ENCODE data around the gene OSBPL2. TPM values are rescaled to one million over a fixed set of nuclear protein-coding genes. Genes with fewer than 3 reads are reported as not detected.

Gene OSBPL2
- total RNA-seq, 4 donors from 2014 or later, result 36.6 to 57.3 (median 46.7) TPM

DNA sequence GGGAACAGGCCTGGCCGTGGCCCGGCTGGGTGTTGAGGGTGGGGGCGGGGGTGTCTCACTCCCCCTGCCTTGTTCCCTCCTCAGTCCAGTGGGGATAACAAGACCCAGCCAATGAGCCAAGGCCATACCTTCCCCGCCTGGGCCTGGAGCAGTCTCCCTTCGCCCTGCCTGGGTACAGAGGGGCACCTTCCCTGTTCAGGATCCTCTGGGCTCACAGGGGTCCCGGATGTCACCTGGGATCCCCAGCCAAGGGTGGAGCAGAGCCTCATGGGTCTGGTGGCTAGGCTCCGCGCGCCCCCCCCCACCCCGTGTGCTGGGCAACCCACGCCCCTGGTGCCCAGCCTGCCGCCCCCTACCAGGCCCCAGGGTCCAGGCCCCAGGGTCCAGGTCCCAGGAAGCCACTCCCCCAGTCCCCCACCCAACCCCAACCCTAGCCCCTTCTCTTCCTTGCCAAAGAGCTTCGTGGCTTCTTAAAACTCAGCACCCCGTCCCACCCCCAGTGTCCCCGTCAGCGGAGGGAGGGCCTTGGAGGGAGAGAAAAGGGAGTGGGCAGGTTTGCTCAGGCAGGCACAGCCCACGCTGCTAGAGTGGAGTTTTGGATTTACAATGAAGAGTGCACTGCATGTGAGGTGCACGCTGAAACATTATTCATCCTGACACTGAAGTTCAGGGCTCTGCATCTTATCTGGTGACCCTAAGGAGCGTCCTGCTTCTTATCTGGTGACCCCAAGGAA lies 30.1 kb upstream of the OSBPL2 start:
- WGBS, 2 donors (ENCODE audit: low coverage in 1 of 2), result 57% methylated on average over 4 of the region's 19 CpGs; no CpG with 5 or more reads in 1 of the 2 donors
- peaks cover 44% of the 10 kb centered on the region for H3K27me3 ChIP-seq
- H3K9me3 ChIP-seq, result no peaks in the 10 kb centered on the region
- H3K4me1 ChIP-seq, result no peaks in the 10 kb centered on the region
- no peak for TF ChIP-seq EP300 (IDR thresholded peaks at IDR 0.05)
- no peak for TF ChIP-seq POLR2A (IDR thresholded peaks at IDR 0.05)
- TF ChIP-seq POLR2AphosphoS5 (IDR thresholded peaks at IDR 0.05), result no peak
- TF ChIP-seq, protein P1, sequence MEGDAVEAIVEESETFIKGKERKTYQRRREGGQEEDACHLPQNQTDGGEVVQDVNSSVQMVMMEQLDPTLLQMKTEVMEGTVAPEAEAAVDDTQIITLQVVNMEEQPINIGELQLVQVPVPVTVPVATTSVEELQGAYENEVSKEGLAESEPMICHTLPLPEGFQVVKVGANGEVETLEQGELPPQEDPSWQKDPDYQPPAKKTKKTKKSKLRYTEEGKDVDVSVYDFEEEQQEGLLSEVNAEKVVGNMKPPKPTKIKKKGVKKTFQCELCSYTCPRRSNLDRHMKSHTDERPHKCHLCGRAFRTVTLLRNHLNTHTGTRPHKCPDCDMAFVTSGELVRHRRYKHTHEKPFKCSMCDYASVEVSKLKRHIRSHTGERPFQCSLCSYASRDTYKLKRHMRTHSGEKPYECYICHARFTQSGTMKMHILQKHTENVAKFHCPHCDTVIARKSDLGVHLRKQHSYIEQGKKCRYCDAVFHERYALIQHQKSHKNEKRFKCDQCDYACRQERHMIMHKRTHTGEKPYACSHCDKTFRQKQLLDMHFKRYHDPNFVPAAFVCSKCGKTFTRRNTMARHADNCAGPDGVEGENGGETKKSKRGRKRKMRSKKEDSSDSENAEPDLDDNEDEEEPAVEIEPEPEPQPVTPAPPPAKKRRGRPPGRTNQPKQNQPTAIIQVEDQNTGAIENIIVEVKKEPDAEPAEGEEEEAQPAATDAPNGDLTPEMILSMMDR (IDR thresholded peaks at IDR 0.05), result no peak
- H3K27ac ChIP-seq, result no peak overlapping the region
- peaks cover 0 to 9% of the 10 kb centered on the region in 2 donors for H3K36me3 ChIP-seq
- no peak overlapping the region for H3K4me3 ChIP-seq
- no peak for ATAC-seq

GRCh38 chr20:62208795-62209755 lies 29.2 kb upstream of the OSBPL2 start:
- Histone ChIP-seq H3K9me3 (no peaks in the 10 kb centered on the region), H3K4me3 (no peak overlapping the region), H3K4me1 (no peaks in the 10 kb centered on the region), H3K27me3 (peaks cover 49% of the 10 kb centered on the region), H3K36me3 (peaks cover 0 to under 1% of the 10 kb centered on the region in 2 donors), H3K27ac (no peak overlapping the region)
- TF ChIP-seq, protein P1 (IDR thresholded peaks at IDR 0.05), result no peak
- TF ChIP-seq POLR2A (IDR thresholded peaks at IDR 0.05) (no peak), POLR2AphosphoS5 (IDR thresholded peaks at IDR 0.05) (no peak), EP300 (IDR thresholded peaks at IDR 0.05) (no peak)
- no peak for ATAC-seq
- 34 to 46% methylated on average over 3 to 9 of the region's 27 CpGs for WGBS, 2 donors (ENCODE audit: low coverage in 1 of 2)

GRCh38 chr20:62209850-62210495 lies 28.3 kb upstream of the OSBPL2 start:
- no peak for ATAC-seq
- Histone ChIP-seq H3K9me3 (no peaks in the 10 kb centered on the region), H3K27me3 (peaks cover 58% of the 10 kb centered on the region), H3K36me3 (no peaks in the 10 kb centered on the region), H3K27ac (no peak overlapping the region), H3K4me1 (no peaks in the 10 kb centered on the region), H3K4me3 (no peak overlapping the region)
- TF ChIP-seq, protein P1 (IDR thresholded peaks at IDR 0.05), result no peak
- no peak for TF ChIP-seq EP300 (IDR thresholded peaks at IDR 0.05)
- TF ChIP-seq POLR2A (IDR thresholded peaks at IDR 0.05), result no peak
- TF ChIP-seq POLR2AphosphoS5 (IDR thresholded peaks at IDR 0.05), result no peak
- 52 to 56% methylated on average over 4 to 5 of the region's 17 CpGs for WGBS, 2 donors (ENCODE audit: low coverage in 1 of 2)

- no peak for ATAC-seq
- peaks cover 63% of the 10 kb centered on the region for H3K27me3 ChIP-seq
- no CpG with 5 or more reads among the region's 21 CpGs for WGBS, 2 donors (ENCODE audit: low coverage in 1 of 2)
- no peaks in the 10 kb centered on the region for H3K36me3 ChIP-seq
- no peaks in the 10 kb centered on the region for H3K4me1 ChIP-seq
- H3K4me3 ChIP-seq, result no peak overlapping the region
- H3K27ac ChIP-seq, result no peak overlapping the region
- no peaks in the 10 kb centered on the region for H3K9me3 ChIP-seq
- no peak for TF ChIP-seq POLR2AphosphoS5 (IDR thresholded peaks at IDR 0.05)
- TF ChIP-seq, protein P1 (IDR thresholded peaks at IDR 0.05), result no peak
- TF ChIP-seq EP300 (IDR thresholded peaks at IDR 0.05), result no peak
- TF ChIP-seq POLR2A (IDR thresholded peaks at IDR 0.05), result no peak
Measured at GRCh38 chr20:62210496-62210855, 27.8 kb upstream of the OSBPL2 start.
